Gastrocnemius medialis (tissue), 4 donors: ENCODE measurements around the gene C8B. TPM values are rescaled to one million over a fixed set of nuclear protein-coding genes. Genes with fewer than 3 reads are reported as not detected.

ENCODE experiments used
- ATAC-seq, 2 donors: fragments of 150-250 bp; one replicate each; pipeline ENCODE4 v1.9.1; 2016
- DNase-seq, 2 donors: peaks; one replicate each; pipeline ENCODE4 v3.0.0-alpha.2; 2019
- H3K27ac ChIP-seq, 4 donors: fragments of 200-600 bp; sonication (generic); 1 replicate in 1 of 4; 2 replicates in 3 of 4; pipeline ENCODE4 v1.5.1; 2016 to 2018; ENCODE audit warnings: mild to moderate bottlenecking in 2 of 4, moderate library complexity in 1 of 4
- H3K27me3 ChIP-seq, 3 donors: fragments of 200-600 bp; sonication (generic) in 2 of 3; 1 replicate in 1 of 3; 2 replicates in 2 of 3; pipeline versions ENCODE4 v1.5.1 to v1.6.0; 2016 to 2019; ENCODE audit warnings: mild to moderate bottlenecking in 1 of 3, moderate library complexity in 1 of 3
- H3K36me3 ChIP-seq, 2 donors: fragments of 200-600 bp; sonication (generic) in 1 of 2; one replicate each; pipeline ENCODE4 v1.5.1; 2017 to 2018
- H3K4me1 ChIP-seq, 2 donors: fragments of 200-600 bp; sonication (generic) in 1 of 2; one replicate each; pipeline ENCODE4 v1.5.1; 2016 to 2017; ENCODE audit warnings: mild to moderate bottlenecking in 2 of 2
- H3K4me3 ChIP-seq, 4 donors: fragments of 200-600 bp; sonication (generic) in 3 of 4; 1 replicate in 1 of 4; 2 replicates in 3 of 4; pipeline ENCODE4 v1.5.1; 2016 to 2019; ENCODE audit warnings: mild to moderate bottlenecking in 2 of 4
- H3K9me3 ChIP-seq, 3 donors: fragments of 200-600 bp; sonication (generic) in 2 of 3; 1 replicate in 1 of 3; 2 replicates in 2 of 3; pipeline ENCODE4 v1.5.1; 2016 to 2019
- POLR2A ChIP-seq, 2 donors: fragments of 450-650 bp; IDR thresholded peaks; one replicate each; pipeline ENCODE4 v1.6.1; 2017; ENCODE audit warnings: antibody characterized with exemption in 2 of 2, mild to moderate bottlenecking in 2 of 2, moderate library complexity in 2 of 2
- in situ Hi-C, 4 donors: fragments of 200-750 bp; cut with MboI; loops; one replicate each; pipeline versions ENCODE4 v1.15.0 to v1.8.0; 2017; ENCODE audit warnings: low sequenced_read_pairs in 4 of 4
- intact Hi-C: fragments of 100-400 bp; cut with DNase I; formaldehyde crosslinking; loops from one replicate; pipeline ENCODE4 v1.15.1; 2023; ENCODE audit warnings: low total_unique reads
- total RNA-seq, 4 donors: library from RNA; depleted of rRNA; stranded (reverse); fragments of >200 nt; gene quantifications; one replicate each; pipeline versions ENCODE4 v1.1.0 to v1.2.3, GENCODE V29; 2016
- TF ChIP-seq, protein P1 (sequence below), 5 experiments: fragments of 450-650 bp in 3 of 5; fragments of 200-600 bp in 2 of 5; sonication (generic) in 2 of 5; IDR thresholded peaks in 4 of 5; conservative IDR thresholded peaks in 1 of 5; 1 replicate in 4 of 5; 2 replicates in 1 of 5; pipeline ENCODE4 v1.5.1; 2016 to 2019; ENCODE audit warnings: antibody characterized with exemption in 5 of 5, mild to moderate bottlenecking in 3 of 5, moderate library complexity in 3 of 5

The C8B gene
- total RNA-seq, 4 donors from 2014 or later = 0.68 to 1.5 TPM; not detected in 2

DNA sequence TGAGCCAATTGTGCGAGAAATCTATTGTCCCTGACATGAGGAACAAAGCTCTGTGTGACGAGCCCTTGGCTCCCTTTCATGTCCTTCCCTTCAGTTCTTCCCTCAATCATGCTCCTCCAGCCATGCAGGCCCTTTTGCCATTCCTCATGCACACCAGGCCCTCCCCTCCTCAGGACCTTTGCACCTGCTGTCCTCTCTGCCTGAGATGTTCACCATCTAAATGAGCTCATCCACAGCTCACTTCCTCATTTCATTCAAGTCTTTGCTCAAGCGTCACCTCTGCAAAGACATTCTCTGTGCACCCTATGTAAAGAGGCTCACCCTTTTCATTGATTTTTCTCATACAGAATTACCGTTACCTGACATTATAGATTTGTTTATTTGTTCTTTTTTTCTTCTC lies 43.7 kb downstream of the C8B start:
- no peaks in the 10 kb centered on the region for H3K4me1 ChIP-seq
- intact Hi-C loops = no loop called here
- H3K27ac ChIP-seq = no peak overlapping the region
- no peak for DNase-seq
- H3K9me3 ChIP-seq = no peaks in the 10 kb centered on the region
- no peak for ATAC-seq
- in situ Hi-C loops = no loop called here
- H3K4me3 ChIP-seq = no peak overlapping the region
- no peaks in the 10 kb centered on the region for H3K36me3 ChIP-seq
- TF ChIP-seq, protein P1, sequence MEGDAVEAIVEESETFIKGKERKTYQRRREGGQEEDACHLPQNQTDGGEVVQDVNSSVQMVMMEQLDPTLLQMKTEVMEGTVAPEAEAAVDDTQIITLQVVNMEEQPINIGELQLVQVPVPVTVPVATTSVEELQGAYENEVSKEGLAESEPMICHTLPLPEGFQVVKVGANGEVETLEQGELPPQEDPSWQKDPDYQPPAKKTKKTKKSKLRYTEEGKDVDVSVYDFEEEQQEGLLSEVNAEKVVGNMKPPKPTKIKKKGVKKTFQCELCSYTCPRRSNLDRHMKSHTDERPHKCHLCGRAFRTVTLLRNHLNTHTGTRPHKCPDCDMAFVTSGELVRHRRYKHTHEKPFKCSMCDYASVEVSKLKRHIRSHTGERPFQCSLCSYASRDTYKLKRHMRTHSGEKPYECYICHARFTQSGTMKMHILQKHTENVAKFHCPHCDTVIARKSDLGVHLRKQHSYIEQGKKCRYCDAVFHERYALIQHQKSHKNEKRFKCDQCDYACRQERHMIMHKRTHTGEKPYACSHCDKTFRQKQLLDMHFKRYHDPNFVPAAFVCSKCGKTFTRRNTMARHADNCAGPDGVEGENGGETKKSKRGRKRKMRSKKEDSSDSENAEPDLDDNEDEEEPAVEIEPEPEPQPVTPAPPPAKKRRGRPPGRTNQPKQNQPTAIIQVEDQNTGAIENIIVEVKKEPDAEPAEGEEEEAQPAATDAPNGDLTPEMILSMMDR (IDR thresholded peaks at IDR 0.05 in 4 of 5, conservative IDR thresholded peaks at IDR 0.05 in 1 of 5) = no peak
- no peak for TF ChIP-seq POLR2A (IDR thresholded peaks at IDR 0.05)
- no peaks in the 10 kb centered on the region for H3K27me3 ChIP-seq

DNA sequence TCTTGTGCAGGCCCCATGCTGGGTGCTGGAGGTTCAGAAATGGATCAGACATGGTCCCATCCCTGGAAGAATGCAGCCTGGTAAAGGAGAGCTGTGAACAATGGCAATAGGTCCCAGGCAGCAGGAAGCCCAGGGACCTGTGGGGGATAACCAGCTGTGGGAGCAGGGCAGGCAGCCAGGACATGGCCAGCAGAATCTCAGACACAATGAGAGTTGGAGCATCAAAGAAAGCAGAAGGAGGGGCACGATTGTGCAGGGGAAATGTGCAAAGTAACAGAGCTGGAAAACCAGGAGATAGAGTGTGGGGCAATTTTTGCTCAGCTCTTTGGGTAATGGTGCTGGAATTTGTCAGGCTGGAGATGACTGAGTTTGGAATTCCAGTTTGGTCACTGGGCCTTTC lies 44.3 kb downstream of the C8B start:
- Histone ChIP-seq H3K4me3 (no peak overlapping the region), H3K27me3 (no peaks in the 10 kb centered on the region), H3K27ac (no peak overlapping the region), H3K4me1 (no peaks in the 10 kb centered on the region), H3K36me3 (no peaks in the 10 kb centered on the region), H3K9me3 (no peaks in the 10 kb centered on the region)
- DNase-seq = no peak
- intact Hi-C loops = no loop called here
- no peak for ATAC-seq
- in situ Hi-C loops = no loop called here
- TF ChIP-seq POLR2A (IDR thresholded peaks at IDR 0.05) = no peak
- TF ChIP-seq, protein P1 (IDR thresholded peaks at IDR 0.05 in 4 of 5, conservative IDR thresholded peaks at IDR 0.05 in 1 of 5) = no peak

DNA sequence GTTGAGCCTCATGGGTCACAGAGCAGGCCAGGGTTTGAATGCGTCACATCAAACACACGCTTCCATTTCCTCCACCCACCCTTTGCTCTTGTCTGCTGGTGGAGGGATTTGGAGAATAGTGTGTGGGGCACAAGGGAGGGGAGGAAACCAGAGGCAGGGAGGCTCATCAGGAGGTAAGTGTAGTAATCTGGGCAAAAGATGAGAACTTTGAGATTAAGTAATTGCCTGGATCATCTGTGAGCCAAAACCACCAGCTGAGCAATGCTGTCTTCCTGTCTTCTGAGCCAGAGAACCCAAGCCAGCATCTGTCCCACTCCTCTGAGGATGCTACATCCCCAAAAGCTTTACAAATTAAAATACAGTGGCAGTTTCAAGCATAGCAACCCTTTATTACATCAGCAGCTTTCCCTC lies 45.2 kb downstream of the C8B start:
- DNase-seq (no peak), ATAC-seq (no peak)
- in situ Hi-C loops (no loop called here), intact Hi-C loops (no loop called here)
- no peak overlapping the region for H3K27ac ChIP-seq
- no peak for TF ChIP-seq POLR2A (IDR thresholded peaks at IDR 0.05)
- TF ChIP-seq, protein P1 (IDR thresholded peaks at IDR 0.05 in 4 of 5, conservative IDR thresholded peaks at IDR 0.05 in 1 of 5) = no peak
- H3K4me3 ChIP-seq = no peak overlapping the region
- H3K27me3 ChIP-seq = no peaks in the 10 kb centered on the region
- H3K36me3 ChIP-seq = no peaks in the 10 kb centered on the region
- no peaks in the 10 kb centered on the region for H3K4me1 ChIP-seq
- no peaks in the 10 kb centered on the region for H3K9me3 ChIP-seq

DNA sequence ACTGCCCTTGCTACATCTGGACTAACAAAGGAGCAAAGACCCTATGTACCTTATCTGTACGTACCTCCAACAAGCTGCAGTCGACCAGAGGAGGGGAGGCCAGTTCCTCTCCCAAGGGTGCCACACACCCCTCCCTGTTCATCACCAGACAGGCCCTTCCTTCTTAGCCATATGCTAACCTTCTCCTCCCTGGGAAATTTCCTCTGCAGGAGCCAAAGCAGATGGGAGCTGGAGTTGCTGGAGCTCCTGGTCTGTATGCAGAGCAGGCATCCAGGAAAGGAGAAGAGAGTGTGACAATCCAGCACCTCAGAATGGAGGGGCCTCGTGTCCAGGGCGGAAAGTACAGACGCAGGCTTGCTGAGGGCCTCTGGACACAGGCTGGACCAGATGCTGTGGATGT lies 48.5 kb downstream of the C8B start:
- no peak overlapping the region for H3K4me3 ChIP-seq
- in situ Hi-C loops = no loop called here

DNA sequence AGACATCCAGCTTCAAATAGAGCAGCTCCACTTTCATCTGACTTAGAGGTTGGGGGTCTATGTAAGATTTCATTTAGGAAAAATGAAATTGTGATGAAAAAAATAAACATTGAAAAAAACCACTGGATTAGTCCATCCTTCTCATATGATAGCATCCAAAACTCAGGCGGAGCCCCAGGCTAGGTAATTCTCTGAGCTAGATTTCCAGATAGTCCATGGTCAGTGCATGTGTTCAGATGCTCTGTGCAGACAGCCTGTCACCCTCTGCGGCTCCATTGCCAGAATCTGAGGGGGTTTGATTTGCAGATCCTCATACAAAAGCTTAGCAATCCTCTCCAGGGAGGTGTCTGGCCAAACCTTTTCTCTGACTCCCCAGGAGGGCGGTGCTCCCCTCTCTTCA lies 49.2 kb downstream of the C8B start:
- ATAC-seq (no peak), DNase-seq (no peak)
- intact Hi-C loops (no loop called here), in situ Hi-C loops (no loop called here)
- no peak for TF ChIP-seq POLR2A (IDR thresholded peaks at IDR 0.05)
- TF ChIP-seq, protein P1 (IDR thresholded peaks at IDR 0.05 in 4 of 5, conservative IDR thresholded peaks at IDR 0.05 in 1 of 5) = no peak
- Histone ChIP-seq H3K36me3 (no peaks in the 10 kb centered on the region), H3K4me1 (no peaks in the 10 kb centered on the region), H3K27me3 (no peaks in the 10 kb centered on the region), H3K27ac (no peak overlapping the region), H3K9me3 (no peaks in the 10 kb centered on the region), H3K4me3 (no peak overlapping the region)

More for the DNA sequence above, 48.5 kb downstream of the C8B start:
- no peaks in the 10 kb centered on the region for H3K36me3 ChIP-seq
- ATAC-seq (no peak), DNase-seq (no peak)
- intact Hi-C loops = no loop called here
- no peaks in the 10 kb centered on the region for H3K9me3 ChIP-seq
- no peaks in the 10 kb centered on the region for H3K27me3 ChIP-seq
- TF ChIP-seq, protein P1 (IDR thresholded peaks at IDR 0.05 in 4 of 5, conservative IDR thresholded peaks at IDR 0.05 in 1 of 5) = no peak
- no peak overlapping the region for H3K27ac ChIP-seq
- no peaks in the 10 kb centered on the region for H3K4me1 ChIP-seq
